HepG2 (cell line): ENCODE measurements around the gene SYNE3. TPM values are rescaled to one million over a fixed set of nuclear protein-coding genes. Genes with fewer than 3 reads are reported as not detected.

ENCODE experiments used
- E2F2 ChIP-seq: sonication (generic); formaldehyde crosslinking; IDR thresholded peaks from 2 replicates; pipeline ENCODE4 v1.4.0; 2020; ENCODE audit warnings: missing genetic modification reagents, borderline replicate concordance
- HNRNPL ChIP-seq: fragments of 200-400 bp; formaldehyde crosslinking; IDR thresholded peaks from 2 replicates; pipeline ENCODE4 v1.6.1; 2017; ENCODE audit warnings: mild to moderate bottlenecking, low read depth, low read length
- JDP2 ChIP-seq: sonication (generic); formaldehyde crosslinking; IDR thresholded peaks from 2 replicates; pipeline ENCODE4 v1.8.1; 2022; ENCODE audit warnings: missing genetic modification reagents, borderline replicate concordance
- PCBP1 ChIP-seq: fragments of 200-400 bp; formaldehyde crosslinking; IDR thresholded peaks from 2 replicates; pipeline ENCODE4 v1.6.1; 2017; ENCODE audit warnings: mild to moderate bottlenecking, low read depth, low read length, borderline replicate concordance
- POLR2AphosphoS2 ChIP-seq: IDR thresholded peaks from 2 replicates; pipeline ENCODE4 v1.6.1; 2011; ENCODE audit warnings: low read depth, low read length, improper control_type of control experiment
- SETDB1 ChIP-seq: sonication (generic); formaldehyde crosslinking; IDR thresholded peaks from 2 replicates; pipeline ENCODE4 v1.5.1; 2020; ENCODE audit warnings: missing genetic modification reagents, mild to moderate bottlenecking, borderline replicate concordance
- ZBTB14 ChIP-seq: sonication (generic); formaldehyde crosslinking; IDR thresholded peaks from 2 replicates; pipeline ENCODE4 v1.4.0; 2020; ENCODE audit warnings: missing genetic modification reagents
- ZFX ChIP-seq: sonication (generic); formaldehyde crosslinking; IDR thresholded peaks from 2 replicates; pipeline ENCODE4 v1.4.0; 2020; ENCODE audit warnings: mild to moderate bottlenecking, low read depth, missing genetic modification reagents, moderate library complexity
- ZNF33B ChIP-seq: sonication (generic); formaldehyde crosslinking; IDR thresholded peaks from 2 replicates; pipeline ENCODE4 v1.5.1; 2020; ENCODE audit warnings: mild to moderate bottlenecking, missing genetic modification reagents
- ZNF7 ChIP-seq: IDR thresholded peaks from 2 replicates; pipeline ENCODE4 v1.6.1; 2016; ENCODE audit warnings: missing biosample characterization, missing genetic modification reagents
- ZNF768 ChIP-seq: sonication (generic); formaldehyde crosslinking; IDR thresholded peaks from 2 replicates; pipeline ENCODE4 v1.4.0; 2020; ENCODE audit warnings: missing genetic modification reagents
- polyA plus RNA-seq, 8 experiments: library from polyadenylated mRNA; depleted of rRNA in 3 of 8; stranded (reverse) in 7 of 8; unstranded in 1 of 8; fragments of >200 nt; fragmentation: Illumina TruSeq in 4 of 8; extraction: Trizol in 4 of 8; gene quantifications; 2 replicates each; pipeline versions ENCODE4 v1.2.1 to v1.2.3, GENCODE V29; 2011 to 2016; ENCODE audit warnings: low read depth in 4 of 8, missing spikeins in 1 of 8, mixed read lengths in 1 of 8; ENCODE audit not compliant: insufficient read depth in 1 of 8
- total RNA-seq, 5 experiments: library from RNA; depleted of rRNA; stranded (reverse); fragments of >200 nt; fragmentation: Illumina TruSeq; extraction: Trizol; gene quantifications; 2 replicates each; pipeline ENCODE4 v1.2.3, GENCODE V29; 2016; ENCODE audit warnings: low read depth in 1 of 5
- TF ChIP-seq, protein P1 (sequence below): sonication (generic); formaldehyde crosslinking; IDR thresholded peaks from 2 replicates; pipeline ENCODE4 v1.5.1; 2020; ENCODE audit warnings: mild to moderate bottlenecking, missing genetic modification reagents, moderate library complexity

SYNE3 gene
- total and polyA plus RNA-seq, 2 of the 13 experiments (the other 11 are each of a cell fraction or from before 2014, with no cell fraction given): 7.8 to 8.0 TPM

DNA sequence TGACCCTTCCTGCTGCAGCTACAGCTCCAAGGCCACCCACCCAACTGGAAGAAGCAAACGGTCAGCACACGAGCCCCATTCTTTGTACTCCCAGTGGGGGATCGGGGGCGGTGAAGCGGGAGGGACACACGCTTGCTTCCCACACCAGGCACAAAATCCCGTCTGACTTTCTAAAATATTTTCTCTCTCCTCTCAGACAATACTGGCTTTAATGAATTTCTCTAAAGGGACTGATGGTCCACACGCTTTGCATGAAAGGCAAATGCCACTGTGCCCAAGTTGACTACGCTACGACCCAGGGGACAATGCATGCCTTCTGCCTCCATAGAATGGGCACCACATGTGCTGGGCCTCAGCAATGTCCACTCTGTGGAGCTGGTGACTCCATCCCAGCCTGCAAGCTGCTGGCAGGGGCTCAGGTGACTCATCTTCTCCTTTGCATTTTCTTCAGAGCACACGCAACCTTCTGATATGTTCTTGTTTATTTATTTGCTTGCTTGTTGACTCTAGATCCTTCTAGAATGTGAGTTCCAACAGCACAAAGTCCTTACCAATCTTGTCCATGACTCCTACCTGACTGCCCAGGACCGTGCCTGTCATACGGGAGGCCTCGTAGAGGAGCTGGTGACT lies 15.6 kb downstream of the SYNE3 start (continued):
- no peak for TF ChIP-seq E2F2 (CRISPR knock-in tag)
- TF ChIP-seq PCBP1: no peak
- TF ChIP-seq JDP2 (CRISPR knock-in tag): no peak
- TF ChIP-seq POLR2AphosphoS2: no peak
- TF ChIP-seq ZNF768 (CRISPR knock-in tag): peak; percentile 41; the same call in 1 of the 2 replicates
- TF ChIP-seq HNRNPL: no peak
- TF ChIP-seq ZNF7 (CRISPR knock-in tag): no peak
- TF ChIP-seq ZNF33B (CRISPR knock-in tag): no peak
- TF ChIP-seq, protein P1, sequence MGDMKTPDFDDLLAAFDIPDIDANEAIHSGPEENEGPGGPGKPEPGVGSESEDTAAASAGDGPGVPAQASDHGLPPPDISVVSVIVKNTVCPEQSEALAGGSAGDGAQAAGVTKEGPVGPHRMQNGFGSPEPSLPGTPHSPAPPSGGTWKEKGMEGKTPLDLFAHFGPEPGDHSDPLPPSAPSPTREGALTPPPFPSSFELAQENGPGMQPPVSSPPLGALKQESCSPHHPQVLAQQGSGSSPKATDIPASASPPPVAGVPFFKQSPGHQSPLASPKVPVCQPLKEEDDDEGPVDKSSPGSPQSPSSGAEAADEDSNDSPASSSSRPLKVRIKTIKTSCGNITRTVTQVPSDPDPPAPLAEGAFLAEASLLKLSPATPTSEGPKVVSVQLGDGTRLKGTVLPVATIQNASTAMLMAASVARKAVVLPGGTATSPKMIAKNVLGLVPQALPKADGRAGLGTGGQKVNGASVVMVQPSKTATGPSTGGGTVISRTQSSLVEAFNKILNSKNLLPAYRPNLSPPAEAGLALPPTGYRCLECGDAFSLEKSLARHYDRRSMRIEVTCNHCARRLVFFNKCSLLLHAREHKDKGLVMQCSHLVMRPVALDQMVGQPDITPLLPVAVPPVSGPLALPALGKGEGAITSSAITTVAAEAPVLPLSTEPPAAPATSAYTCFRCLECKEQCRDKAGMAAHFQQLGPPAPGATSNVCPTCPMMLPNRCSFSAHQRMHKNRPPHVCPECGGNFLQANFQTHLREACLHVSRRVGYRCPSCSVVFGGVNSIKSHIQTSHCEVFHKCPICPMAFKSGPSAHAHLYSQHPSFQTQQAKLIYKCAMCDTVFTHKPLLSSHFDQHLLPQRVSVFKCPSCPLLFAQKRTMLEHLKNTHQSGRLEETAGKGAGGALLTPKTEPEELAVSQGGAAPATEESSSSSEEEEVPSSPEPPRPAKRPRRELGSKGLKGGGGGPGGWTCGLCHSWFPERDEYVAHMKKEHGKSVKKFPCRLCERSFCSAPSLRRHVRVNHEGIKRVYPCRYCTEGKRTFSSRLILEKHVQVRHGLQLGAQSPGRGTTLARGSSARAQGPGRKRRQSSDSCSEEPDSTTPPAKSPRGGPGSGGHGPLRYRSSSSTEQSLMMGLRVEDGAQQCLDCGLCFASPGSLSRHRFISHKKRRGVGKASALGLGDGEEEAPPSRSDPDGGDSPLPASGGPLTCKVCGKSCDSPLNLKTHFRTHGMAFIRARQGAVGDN (CRISPR knock-in tag): peak; percentile 26; the same call in 1 of the 2 replicates
- TF ChIP-seq ZFX (CRISPR knock-in tag): 0 out of 2 replicates have a peak, but pooled peaks have one; percentile 13
- TF ChIP-seq ZBTB14 (CRISPR knock-in tag): no peak
- no peak for TF ChIP-seq SETDB1
